GM19023 (cell line): ENCODE measurements around the gene PIF1.

ENCODE experiments used
- ATAC-seq: cut with Tn5 transposase; IDR thresholded peaks from one replicate; pipeline ENCODE4 v1.9.1; 2021; ENCODE audit warnings: mild to moderate bottlenecking, moderate library complexity; ENCODE audit not compliant: unreplicated experiment

The PIF1 gene

DNA sequence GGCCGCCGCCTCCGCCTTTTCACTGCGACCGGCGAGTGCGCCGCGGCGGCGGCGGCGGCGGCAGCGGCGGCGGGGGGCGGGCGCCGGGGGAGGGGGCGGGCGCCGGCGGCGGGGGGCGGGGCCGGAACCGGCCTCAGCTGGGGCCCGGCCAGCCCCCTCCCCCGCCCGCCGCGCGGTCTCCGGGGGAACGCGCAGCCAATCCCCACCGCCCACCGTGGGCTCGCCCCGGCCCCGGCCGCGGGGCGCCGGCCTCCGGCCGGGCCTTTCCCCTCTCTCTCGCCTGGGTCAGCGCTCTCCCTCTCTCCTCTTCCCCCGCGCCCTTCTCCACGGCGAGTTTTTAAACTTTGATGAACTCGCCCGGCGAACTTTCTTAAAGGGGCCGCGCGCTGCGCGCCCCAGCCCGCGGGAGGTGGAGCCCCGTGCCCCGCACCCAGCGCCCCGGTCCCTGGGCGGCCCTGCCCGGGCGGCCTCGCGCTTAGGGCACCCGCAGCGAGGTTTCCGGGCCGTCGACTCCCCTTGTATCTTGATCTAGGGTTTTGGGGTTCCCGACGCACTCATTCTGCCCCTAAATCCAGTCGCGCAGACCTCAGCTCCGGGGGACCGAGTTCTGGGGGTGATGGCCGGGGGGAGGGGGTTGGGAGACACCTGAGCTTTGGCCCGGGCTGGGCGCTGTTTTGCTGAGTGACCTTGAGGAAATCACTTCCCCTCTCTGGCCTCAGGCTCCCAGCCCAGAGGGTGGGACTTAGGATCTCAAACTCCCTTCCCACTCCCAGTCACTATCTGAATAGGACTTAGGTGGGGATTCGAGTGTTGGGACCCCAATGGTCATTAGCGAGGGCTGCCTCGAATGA lies 49.7 kb downstream of the PIF1 start, which contains the start of gene RBPMS2:
Gene RBPMS2, minus strand, starts transcription at position 39 of the 851 bp plus-strand sequence. CDS start 270 bp downstream, outside the sequence.
- ATAC-seq = no peak

GRCh38 chr15:64774629-64775493 lies 50.6 kb downstream of the PIF1 start:
- ATAC-seq = no peak

DNA sequence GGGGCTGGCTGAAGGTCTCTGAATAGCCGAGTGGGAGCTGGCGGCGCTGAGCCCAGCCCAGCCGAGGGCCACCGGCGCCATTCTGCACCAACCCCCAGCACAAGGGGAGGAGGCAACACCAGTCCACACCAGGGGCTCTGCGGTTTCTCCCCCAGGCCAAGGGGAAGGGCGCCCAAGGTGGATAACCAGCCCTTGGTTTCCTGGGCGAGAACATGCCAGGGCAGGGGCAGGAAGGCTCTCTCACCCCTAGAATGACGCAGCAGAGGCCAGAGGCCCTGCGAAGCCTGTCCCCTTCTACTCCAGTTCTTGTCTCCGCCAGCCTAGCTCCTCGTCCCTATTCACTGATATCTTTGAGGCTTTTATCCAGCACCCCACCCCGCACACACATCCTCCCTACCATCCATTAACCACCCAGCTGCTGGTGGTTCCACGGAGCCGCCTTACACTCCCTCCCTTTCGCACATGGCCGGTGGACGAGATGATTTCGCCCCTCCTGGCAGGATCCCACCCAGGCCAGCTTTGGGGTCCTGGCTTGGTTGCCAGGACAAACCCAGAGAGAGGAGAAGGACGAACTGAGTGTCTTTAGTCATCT lies 51.3 kb downstream of the PIF1 start:
- no peak for ATAC-seq

- no peak for ATAC-seq
Measured at GRCh38 chr15:64773606-64774005, 51.8 kb downstream of the PIF1 start.

GRCh38 chr15:64772964-64773363 lies 52.5 kb downstream of the PIF1 start:
- no peak for ATAC-seq

GRCh38 chr15:64772488-64772887 lies 53.0 kb downstream of the PIF1 start:
- ATAC-seq = no peak

DNA sequence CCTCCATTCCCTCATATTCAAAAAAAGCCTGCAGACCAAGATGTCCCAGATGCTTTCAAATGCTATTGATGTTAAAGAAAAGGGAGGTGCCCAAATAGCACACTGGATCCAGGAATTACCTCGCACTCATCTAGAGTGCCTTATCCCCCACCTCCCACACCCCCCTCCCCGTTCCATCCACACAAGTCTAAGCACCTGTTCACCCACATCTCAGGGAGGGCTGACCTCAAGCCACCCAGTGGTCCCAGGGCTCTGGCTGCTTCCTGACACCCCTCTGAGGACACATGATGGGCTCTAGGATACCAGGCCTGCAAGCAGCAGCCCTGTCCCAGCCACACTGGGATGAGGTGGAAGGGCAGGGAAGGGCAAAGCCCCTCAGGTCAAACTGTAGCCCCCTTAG lies 54.8 kb downstream of the PIF1 start:
- ATAC-seq = no peak

- ATAC-seq = no peak
Measured at GRCh38 chr15:64767203-64767602, 58.2 kb downstream of the PIF1 start.

GRCh38 chr15:64766058-64766457 lies 59.4 kb downstream of the PIF1 start:
- no peak for ATAC-seq
